HG03025 (cell line): Measurements from ENCODE around the gene STPG4.
"Not testable (repeated sequence)": the region's sequence is repeated elsewhere in the genome, so short reads cannot be mapped to it uniquely, and the experiment has no call there.

Source experiments
- ATAC-seq: cut with Tn5 transposase; IDR thresholded peaks from one replicate; pipeline ENCODE4 v1.9.1; 2021; ENCODE audit warnings: mild to moderate bottlenecking, moderate library complexity; ENCODE audit not compliant: unreplicated experiment, low FRiP score

Gene STPG4

DNA sequence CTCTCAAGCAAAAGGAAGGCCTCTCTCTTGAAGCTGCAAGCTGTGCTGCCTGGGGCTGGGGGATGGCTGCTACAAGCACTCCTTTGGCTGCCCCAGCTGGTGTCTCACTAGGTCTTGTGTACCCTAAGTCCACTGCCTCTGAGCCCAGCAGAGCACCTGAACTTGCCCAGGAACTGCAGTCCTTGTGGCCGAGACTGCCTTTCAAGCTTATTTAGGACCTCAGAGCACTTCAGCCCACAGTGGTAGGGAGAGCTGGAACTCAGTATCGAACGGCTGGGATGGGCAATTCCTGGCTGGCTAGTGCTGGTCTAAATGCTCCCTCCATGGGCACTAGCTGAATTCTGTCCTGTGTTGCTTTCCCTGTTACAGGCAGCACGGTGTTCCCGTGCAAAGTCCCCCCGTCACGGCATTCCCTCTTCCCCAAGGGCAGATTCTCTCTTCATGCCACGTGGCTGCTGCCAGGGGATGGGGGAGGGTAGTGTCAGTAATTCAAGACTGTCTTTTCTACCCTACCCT lies 25.9 kb downstream of the STPG4 start:
- ATAC-seq, result no peak

DNA sequence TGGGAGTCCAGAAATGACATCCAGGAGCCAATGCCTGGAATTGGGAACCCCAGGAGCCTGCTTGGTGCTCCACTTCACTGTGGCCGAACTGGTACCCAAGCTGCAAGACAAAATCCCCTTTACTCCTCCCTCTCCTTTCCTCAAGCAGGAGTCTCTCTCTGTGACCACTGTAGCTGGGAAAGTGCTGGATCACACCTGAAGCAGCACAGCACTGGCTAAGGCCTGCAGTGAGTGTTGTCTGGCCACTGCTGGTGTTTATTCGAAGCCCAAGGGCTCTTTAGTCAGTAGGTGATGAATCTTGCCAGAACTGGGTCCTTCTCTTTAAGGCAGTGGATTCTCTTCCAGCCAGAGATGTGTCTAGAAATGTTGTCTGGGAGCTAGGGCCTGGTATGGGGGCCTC lies 26.4 kb downstream of the STPG4 start:
- no peak for ATAC-seq

DNA sequence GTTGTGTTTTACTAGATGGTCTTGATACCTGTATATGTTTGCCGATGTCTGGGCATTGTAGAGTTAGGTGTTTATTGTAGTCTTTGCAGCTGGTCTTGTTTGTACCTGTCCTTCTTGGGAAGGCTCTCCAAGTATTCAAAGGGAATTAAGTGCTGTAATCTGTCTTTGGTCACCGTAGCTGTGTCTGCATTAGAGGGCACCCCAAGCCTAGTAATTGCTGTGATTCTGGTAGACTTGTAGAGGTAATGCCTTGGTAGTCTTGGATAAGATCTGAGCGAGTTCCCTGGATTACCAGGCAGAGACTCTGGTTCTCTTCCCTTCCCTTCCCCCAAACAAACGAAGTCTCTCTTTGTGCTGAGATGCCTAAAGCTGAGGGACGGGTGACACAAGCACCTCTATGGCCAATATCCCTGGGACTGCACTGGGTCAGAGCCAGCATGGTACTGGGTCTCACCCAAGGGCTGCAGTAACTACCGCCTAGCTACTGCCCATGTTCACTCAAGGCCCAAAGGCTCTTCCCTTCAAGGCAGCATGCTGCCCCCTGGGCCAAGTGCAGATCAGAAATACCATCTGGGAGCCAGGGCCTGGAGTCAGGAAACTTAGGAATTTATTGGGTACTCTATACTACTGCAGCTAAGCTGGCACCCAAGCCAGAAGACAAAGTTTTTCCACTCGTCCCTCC lies 27.1 kb downstream of the STPG4 start:
- no peak for ATAC-seq

DNA sequence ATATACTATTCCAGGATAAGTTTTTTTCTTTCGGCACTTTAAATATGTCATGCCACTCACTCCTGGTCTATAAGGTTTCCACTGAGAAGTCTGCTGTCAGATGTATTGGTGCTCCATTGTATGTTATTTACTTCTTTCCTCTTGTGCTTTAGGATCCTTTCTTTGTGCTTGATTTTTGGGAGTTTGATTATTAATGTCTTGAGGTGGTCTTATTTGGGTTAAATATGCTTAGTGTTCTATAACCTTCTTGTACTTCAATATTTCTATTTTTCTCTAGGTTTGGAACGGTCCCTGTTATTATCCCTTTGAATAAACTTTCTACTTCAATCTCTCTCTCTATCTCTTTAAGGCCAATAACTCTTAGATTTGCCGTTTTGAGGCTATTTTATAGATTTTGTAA lies 28.3 kb downstream of the STPG4 start:
- no peak for ATAC-seq

- ATAC-seq, result not testable (repeated sequence)
These were observed 30.4 kb downstream of the STPG4 start for GRCh38 chr2:47124740-47125139.

GRCh38 chr2:47120424-47120823 lies 34.7 kb downstream of the STPG4 start:
- ATAC-seq, result not testable (repeated sequence)

DNA sequence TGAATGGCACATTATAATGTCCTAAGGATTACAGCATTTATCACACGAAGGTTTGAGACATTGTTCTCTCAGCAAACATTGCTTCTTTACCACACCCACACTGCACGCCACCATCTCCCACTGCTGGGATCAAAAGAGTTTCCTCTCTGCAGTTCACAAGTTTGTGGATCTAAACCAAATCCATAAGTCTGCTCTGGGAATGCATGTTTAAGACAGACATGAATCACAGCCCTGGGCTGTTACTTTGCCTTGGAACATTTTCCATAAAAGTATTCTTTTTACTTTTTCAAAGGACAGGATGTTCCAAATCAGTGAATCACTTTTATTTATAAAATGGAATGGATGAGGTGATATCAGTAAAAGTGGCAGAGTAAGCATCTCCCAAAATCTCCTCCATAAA lies 36.1 kb downstream of the STPG4 start:
- no peak for ATAC-seq

DNA sequence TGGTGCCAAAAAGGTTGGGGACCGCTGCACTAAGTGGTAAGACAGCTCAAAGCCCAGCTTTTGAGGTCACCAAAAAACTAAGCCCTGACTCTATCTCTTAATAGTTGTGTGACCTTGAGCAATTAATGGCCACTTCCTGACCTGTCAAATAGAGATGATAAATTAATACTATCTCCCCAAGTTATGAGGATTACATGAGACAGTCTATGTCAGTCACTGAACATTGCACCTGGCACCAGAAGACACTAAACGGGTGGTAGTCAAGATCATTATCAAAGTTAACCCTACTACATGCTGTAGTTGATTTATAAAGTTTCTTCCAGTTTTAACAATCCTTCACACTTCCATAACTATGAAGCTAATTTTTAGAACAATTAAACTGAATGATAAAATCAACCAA lies 36.5 kb downstream of the STPG4 start:
- ATAC-seq, result no peak

DNA sequence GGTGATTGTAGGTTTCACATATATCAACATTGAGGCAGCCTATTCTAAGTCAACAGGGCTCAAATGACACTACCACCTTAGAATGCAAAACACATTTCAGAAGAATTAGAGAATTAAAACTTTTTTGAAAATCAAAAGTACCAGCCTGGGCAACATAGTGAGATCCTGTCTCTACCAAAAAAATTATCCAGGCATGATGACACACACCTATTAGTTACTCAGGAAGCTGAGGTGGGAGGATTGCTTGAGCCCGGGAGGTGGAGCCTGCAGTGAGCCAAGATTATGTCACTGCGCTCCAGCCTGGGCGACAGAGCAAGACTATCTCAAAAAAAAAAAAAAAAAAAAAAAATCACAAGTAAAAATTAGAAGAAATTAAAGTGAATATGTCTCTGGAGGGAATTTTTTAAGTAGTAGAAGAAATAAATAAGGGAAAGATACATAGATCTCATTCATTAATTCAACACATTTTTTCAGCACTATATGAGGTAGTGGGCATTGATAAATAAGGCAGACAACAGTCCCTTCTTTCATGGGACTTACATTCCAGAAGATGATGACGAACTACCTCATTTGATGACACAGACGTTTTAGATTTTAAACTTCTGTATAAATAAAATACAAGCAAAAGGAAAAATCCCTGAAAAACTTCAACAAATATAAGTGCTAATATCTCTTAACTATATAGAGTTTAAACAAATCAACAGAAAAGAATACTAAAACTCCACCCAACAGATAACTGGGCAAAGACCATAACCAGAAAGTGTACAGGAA lies 42.3 kb downstream of the STPG4 start:
- ATAC-seq, result no peak

- ATAC-seq, result no peak
These were observed 45.4 kb downstream of the STPG4 start for GRCh38 chr2:47109680-47110079.

GRCh38 chr2:47109007-47109375 lies 46.1 kb downstream of the STPG4 start:
- ATAC-seq, result no peak

DNA sequence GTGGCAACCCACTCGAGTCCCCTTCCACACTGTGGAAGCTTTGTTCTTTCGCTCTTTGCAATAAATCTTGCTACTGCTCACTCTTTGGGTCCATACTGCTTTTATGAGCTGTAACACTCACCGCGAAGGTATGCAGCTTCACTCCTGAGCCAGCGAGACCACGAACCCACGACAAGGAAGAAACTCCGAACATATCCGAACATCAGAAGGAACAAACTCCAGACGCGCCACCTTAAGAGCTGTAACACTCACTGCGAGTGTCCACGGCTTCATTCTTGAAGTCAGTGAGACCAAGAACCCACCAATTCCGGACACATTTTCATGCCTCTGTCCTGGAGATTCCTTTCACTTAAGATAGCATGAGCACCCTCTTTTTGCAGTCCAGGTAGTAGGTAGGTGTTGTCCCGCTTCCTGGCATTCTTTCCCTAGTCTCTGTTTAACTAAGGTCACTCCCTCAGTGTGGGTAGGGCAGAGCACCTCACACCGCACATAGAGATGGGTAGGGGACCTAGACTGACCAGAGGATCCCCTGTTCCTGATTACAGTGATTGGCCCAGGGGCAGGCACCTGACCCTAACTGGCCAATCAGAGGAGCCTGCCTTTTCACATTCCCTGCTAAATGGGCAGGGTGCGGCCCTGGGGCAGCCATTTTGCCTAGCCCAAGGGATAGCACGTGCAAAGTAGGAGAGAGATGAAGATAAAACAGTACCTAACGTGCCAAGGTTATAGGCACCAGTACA lies 46.7 kb downstream of the STPG4 start:
- ATAC-seq, result not testable (repeated sequence)

GRCh38 chr2:47107201-47107600 lies 47.9 kb downstream of the STPG4 start:
- ATAC-seq, result not testable (repeated sequence)

GRCh38 chr2:47106231-47106630 lies 48.9 kb downstream of the STPG4 start:
- ATAC-seq, result not testable (repeated sequence)

GRCh38 chr2:47099712-47100111 lies 55.4 kb downstream of the STPG4 start:
- not testable (repeated sequence) for ATAC-seq

DNA sequence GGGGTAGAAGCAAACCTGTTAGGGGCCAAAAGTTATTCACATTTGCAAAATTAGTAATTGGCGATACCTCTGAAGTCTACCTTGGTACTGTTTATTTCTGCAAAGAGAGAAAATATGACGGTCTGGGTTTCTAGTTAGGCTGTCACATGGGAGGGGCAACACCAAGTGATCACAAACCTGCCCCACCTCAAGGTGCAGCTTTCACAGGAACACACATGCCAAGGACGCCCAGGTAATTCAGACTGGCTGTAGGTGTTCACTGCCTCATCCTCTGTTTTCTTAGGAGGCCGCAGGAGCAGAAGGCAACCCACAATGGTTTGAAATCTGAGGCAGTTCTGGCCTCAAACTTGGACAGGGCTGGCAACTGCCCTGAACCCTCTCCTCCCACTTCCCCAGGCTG lies 56.2 kb downstream of the STPG4 start:
- no peak for ATAC-seq

DNA sequence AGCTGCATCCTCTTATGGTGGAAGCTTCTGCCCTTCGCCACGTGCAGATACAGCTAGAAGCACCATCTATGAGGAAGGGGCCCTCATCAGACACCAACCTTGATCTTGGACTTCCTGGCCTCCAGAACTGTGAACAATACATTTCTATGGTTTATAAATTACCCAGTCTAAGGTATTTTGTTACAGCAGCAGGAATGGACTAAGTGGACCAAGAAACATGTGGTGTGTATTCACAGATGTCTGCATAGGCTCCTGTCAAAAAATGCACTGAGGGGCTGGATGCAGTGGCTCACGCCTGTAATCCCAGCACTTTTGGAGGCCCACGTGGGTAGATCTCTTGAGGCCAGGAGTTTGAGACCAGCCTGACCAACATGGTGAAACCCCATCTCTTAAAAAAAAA lies 57.5 kb downstream of the STPG4 start:
- no peak for ATAC-seq

- ATAC-seq, result no peak
These were observed 58.7 kb downstream of the STPG4 start for GRCh38 chr2:47096451-47096850.

- no peak for ATAC-seq
These were observed 59.6 kb downstream of the STPG4 start for GRCh38 chr2:47095349-47096020.

DNA sequence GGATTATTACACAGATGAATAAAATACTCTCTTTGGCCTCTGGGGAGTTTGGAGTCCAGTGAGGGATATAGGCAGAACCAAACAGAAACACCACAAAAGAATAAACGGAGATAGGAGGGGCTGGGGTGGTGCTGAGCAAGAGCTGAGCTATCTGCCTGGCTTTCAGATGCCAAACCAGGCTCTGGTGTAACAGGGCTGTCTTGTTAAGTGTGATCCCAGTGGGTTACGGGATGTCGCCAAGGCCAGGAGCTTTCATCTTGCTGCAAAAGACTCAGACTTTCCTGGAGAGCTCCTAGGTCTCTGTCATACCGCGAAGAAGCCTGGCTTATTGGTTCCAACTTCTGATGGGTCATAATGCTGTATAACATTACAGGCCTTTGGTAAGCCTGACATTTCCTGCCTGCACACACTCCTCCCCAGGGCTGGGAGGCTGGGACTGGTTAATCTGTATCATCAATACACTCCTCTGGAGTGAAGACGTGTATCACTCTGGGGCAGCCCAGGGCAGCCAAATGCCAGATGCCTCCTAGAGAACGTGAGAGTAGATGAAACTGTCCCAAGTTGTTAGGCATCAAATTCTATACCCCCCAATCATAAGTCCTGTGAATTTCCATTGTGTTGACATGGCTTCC lies 60.5 kb downstream of the STPG4 start:
- no peak for ATAC-seq
